Calu3 (cell line): Measurements from ENCODE around the gene LBHD1. TPM values are rescaled to one million over a fixed set of nuclear protein-coding genes. Genes with fewer than 3 reads are reported as not detected.
A peak's percentile ranks its signal among the peaks of the same experiment; 100 is the strongest.

Experiments
- BruUV-seq: library from RNA; stranded (reverse); fragments of 400-500 nt; replicated peaks from 2 replicates; lab custom pipeline; 2021; lab: Mats Ljungman, UMichigan
- CTCF ChIA-PET: fragments of 300-600 bp; sonication (Branson Sonifier 250); formaldehyde crosslinking; loops from one replicate; lab custom pipeline; 2022; ENCODE audit warnings: antibody characterized with exemption; lab: Charles Lee
- DNase-seq: peaks from one replicate; pipeline ENCODE4 v3.0.0; 2022
- H3K27ac Mint-ChIP-seq: one replicate; pipeline ENCODE4 v1.8.0; 2022; ENCODE audit warnings: mixed read lengths; ENCODE audit not compliant: unreplicated experiment
- H3K27me3 Mint-ChIP-seq: one replicate; pipeline ENCODE4 v1.8.0; 2022; ENCODE audit warnings: mixed read lengths; ENCODE audit not compliant: unreplicated experiment
- H3K36me3 Mint-ChIP-seq: one replicate; pipeline ENCODE4 v1.8.0; 2022; ENCODE audit warnings: mild to moderate bottlenecking, moderate library complexity, mixed read lengths; ENCODE audit not compliant: insufficient read depth, unreplicated experiment
- H3K4me1 Mint-ChIP-seq: one replicate; pipeline ENCODE4 v1.8.0; 2022; ENCODE audit warnings: mild to moderate bottlenecking, low read depth, mixed read lengths; ENCODE audit not compliant: unreplicated experiment
- H3K4me3 Mint-ChIP-seq: one replicate; pipeline ENCODE4 v1.8.0; 2022; ENCODE audit warnings: mild to moderate bottlenecking, low read depth, moderate library complexity, mixed read lengths; ENCODE audit not compliant: unreplicated experiment
- H3K9me3 Mint-ChIP-seq: one replicate; pipeline ENCODE4 v1.8.0; 2022; ENCODE audit warnings: low read depth, mixed read lengths; ENCODE audit not compliant: unreplicated experiment
- intact Hi-C: fragments of 100-400 bp; cut with micrococcal nuclease; formaldehyde crosslinking; loops from one replicate; pipeline ENCODE4 v1.10.0; 2022; ENCODE audit not compliant: unreplicated experiment
- total RNA-seq: library from RNA; stranded (reverse); gene quantifications from 2 replicates; pipeline ENCODE4 v1.2.3, GENCODE V29; 2022
- TF ChIP-seq, protein P1 (sequence below): fragments of 200-600 bp; IDR thresholded peaks from one replicate; pipeline ENCODE4 v1.8.0; 2022; ENCODE audit warnings: antibody characterized with exemption; ENCODE audit not compliant: unreplicated experiment

Gene LBHD1
- total RNA-seq, 1 experiment from 2014 or later = 16.4 TPM

- Mint-ChIP-seq H3K4me1 (peaks cover 44% of the 10 kb centered on the region), H3K4me3 (no peak overlapping the region), H3K9me3 (no peaks in the 10 kb centered on the region), H3K27ac (no peak overlapping the region), H3K36me3 (peaks cover 98% of the 10 kb centered on the region), H3K27me3 (no peaks in the 10 kb centered on the region)
- BruUV-seq = no TSS peak
- TF ChIP-seq, protein P1, sequence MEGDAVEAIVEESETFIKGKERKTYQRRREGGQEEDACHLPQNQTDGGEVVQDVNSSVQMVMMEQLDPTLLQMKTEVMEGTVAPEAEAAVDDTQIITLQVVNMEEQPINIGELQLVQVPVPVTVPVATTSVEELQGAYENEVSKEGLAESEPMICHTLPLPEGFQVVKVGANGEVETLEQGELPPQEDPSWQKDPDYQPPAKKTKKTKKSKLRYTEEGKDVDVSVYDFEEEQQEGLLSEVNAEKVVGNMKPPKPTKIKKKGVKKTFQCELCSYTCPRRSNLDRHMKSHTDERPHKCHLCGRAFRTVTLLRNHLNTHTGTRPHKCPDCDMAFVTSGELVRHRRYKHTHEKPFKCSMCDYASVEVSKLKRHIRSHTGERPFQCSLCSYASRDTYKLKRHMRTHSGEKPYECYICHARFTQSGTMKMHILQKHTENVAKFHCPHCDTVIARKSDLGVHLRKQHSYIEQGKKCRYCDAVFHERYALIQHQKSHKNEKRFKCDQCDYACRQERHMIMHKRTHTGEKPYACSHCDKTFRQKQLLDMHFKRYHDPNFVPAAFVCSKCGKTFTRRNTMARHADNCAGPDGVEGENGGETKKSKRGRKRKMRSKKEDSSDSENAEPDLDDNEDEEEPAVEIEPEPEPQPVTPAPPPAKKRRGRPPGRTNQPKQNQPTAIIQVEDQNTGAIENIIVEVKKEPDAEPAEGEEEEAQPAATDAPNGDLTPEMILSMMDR = no peak
- no peak for DNase-seq
- CTCF ChIA-PET = interaction anchor here (1.3 kb wide), 1 partner anchor 12 kb away, joined by 3 read pairs; the partner anchor contains the start of gene HNRNPUL2
- intact Hi-C loops = no loop called here
Observed at GRCh38 chr11:62715150-62716130, 43.4 kb upstream of the LBHD1 start.

- H3K4me1 Mint-ChIP-seq = peaks cover 48% of the 10 kb centered on the region
- no peaks in the 10 kb centered on the region for H3K27me3 Mint-ChIP-seq
- peak overlapping the region; percentile 95 for H3K27ac Mint-ChIP-seq
- no TSS peak for BruUV-seq
- TF ChIP-seq, protein P1 = no peak
- H3K36me3 Mint-ChIP-seq = peaks cover 98% of the 10 kb centered on the region
- DNase-seq = peak; percentile 69
- H3K9me3 Mint-ChIP-seq = no peaks in the 10 kb centered on the region
- CTCF ChIA-PET = interaction anchor here (1.0 to 1.4 kb wide), 2 partner anchors 73 to 92 kb away, joined by 3 read pairs; partner anchors contain the start of gene B3GAT3
- peak overlapping the region; percentile 64 for H3K4me3 Mint-ChIP-seq
- intact Hi-C loops = no loop called here
Observed at GRCh38 chr11:62713343-62713742, 41.3 kb upstream of the LBHD1 start.

DNA sequence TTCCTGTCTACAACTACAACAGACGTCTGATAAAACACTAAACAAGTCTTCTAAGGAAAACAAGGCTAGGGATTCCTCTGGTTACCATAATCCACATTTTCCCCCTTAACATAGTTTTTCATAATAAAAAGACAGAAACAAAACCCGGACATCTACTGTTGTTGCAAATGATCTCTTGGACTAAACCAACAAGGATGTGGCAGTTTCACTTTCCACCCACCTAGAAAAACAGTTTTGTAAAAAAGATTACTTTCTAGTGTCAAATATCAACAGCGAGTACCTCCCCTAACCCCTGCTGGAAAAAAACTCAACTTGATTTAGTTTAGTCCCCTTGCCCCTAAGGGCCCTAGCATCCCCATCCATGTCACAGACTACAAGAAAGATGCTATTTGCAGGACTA lies 40.8 kb upstream of the LBHD1 start:
- Mint-ChIP-seq H3K4me3 (peak overlapping the region; percentile 64), H3K27me3 (no peaks in the 10 kb centered on the region), H3K9me3 (no peaks in the 10 kb centered on the region), H3K4me1 (peaks cover 48% of the 10 kb centered on the region), H3K36me3 (peaks cover 98% of the 10 kb centered on the region), H3K27ac (peak overlapping the region; percentile 95)
- BruUV-seq = TSS peak; percentile 18
- intact Hi-C loops = no loop called here
- CTCF ChIA-PET = interaction anchor here (1.4 kb wide), 1 partner anchor 74 kb away, joined by 3 read pairs; no protein-coding TSS in a partner anchor
- TF ChIP-seq, protein P1 = no peak
- no peak for DNase-seq

GRCh38 chr11:62712276-62712812 lies 40.3 kb upstream of the LBHD1 start:
- Mint-ChIP-seq H3K9me3 (no peaks in the 10 kb centered on the region), H3K4me3 (peak overlapping the region; percentile 19), H3K27ac (peak overlapping the region; percentile 95), H3K4me1 (peaks cover 48% of the 10 kb centered on the region), H3K36me3 (peaks cover 98% of the 10 kb centered on the region), H3K27me3 (no peaks in the 10 kb centered on the region)
- CTCF ChIA-PET = no interaction called here
- no TSS peak for BruUV-seq
- TF ChIP-seq, protein P1 = no peak
- intact Hi-C loops = no loop called here
- DNase-seq = no peak
